Measurements from ENCODE around the gene ALKBH5. TPM values are rescaled to one million over a fixed set of nuclear protein-coding genes. Genes with fewer than 3 reads are reported as not detected.

ALKBH5 gene
- total RNA-seq, 1 donor from 2014 or later = 78.8 TPM

DNA sequence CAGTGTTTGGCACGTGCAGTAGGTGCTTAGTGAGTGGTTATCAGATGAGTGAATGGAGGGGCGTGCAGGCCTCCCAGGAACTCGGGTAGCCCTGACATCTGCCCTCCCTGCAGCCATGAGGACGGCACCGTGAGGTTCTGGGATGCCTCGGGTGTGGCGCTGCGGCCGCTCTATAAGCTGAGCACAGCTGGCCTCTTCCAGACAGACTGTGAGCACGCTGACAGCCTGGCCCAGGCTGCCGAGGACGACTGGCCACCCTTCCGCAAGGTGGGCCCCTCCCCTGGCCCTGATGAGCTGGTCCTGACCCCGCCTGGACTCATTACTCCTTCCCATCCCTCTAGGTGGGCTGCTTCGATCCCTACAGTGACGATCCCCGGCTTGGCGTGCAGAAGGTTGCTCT, 52.9 kb downstream of the ALKBH5 start:
- peaks cover 5% of the 10 kb centered on the region for H3K4me1 ChIP-seq
- no peak for DNase-seq (ENCODE audit: low spot score)
- H3K4me3 ChIP-seq = no peak overlapping the region
- no peak overlapping the region for H3K9ac ChIP-seq
- H2AFZ ChIP-seq (replicated peaks) = no peak overlapping the region
- H3K36me3 ChIP-seq = no peaks in the 10 kb centered on the region
- no peaks in the 10 kb centered on the region for H3K9me3 ChIP-seq (ENCODE audit: low read depth)
- peaks cover 23% of the 10 kb centered on the region for H3K79me2 ChIP-seq (ENCODE audit: low read depth)
- H3K27ac ChIP-seq = no peak overlapping the region
- H3K9me3 Mint-ChIP-seq = no peaks in the 10 kb centered on the region
- no peaks in the 10 kb centered on the region for H3K27me3 Mint-ChIP-seq (ENCODE audit: insufficient read depth, low read depth)
- H3K4me1 Mint-ChIP-seq = peaks cover 13% of the 10 kb centered on the region
- no peak overlapping the region for H3K4me2 ChIP-seq
- peaks cover 32% of the 10 kb centered on the region for H3K36me3 Mint-ChIP-seq
- peaks cover 30% of the 10 kb centered on the region for H4K20me1 ChIP-seq (ENCODE audit: low read depth)
- H3K4me3 Mint-ChIP-seq = no peak overlapping the region
- peaks cover 5% of the 10 kb centered on the region for H3F3A ChIP-seq (ENCODE audit: low read depth)
- H3K27me3 ChIP-seq = no peaks in the 10 kb centered on the region
- TF ChIP-seq EZH2 (IDR thresholded peaks at IDR 0.05) = no peak
- TF ChIP-seq CTCF (IDR thresholded peaks at IDR 0.05) = no peak
- no peak for TF ChIP-seq EZH2phosphoT487 (IDR thresholded peaks at IDR 0.05)
- no peak overlapping the region for H3K27ac Mint-ChIP-seq

GRCh38 chr17:18237461-18237860, 53.8 kb downstream of the ALKBH5 start:
- H2AFZ ChIP-seq (replicated peaks) = no peak overlapping the region

GRCh38 chr17:18238299-18238698, 54.7 kb downstream of the ALKBH5 start:
- Histone ChIP-seq H3K4me3 (no peak overlapping the region), H3K4me1 (no peaks in the 10 kb centered on the region), H3K27me3 (no peaks in the 10 kb centered on the region), H3K79me2 (ENCODE audit: low read depth) (peaks cover 5% of the 10 kb centered on the region), H4K20me1 (ENCODE audit: low read depth) (peaks cover 15% of the 10 kb centered on the region), H2AFZ (replicated peaks) (no peak overlapping the region), H3K9ac (no peak overlapping the region), H3K4me2 (no peak overlapping the region), H3K36me3 (no peaks in the 10 kb centered on the region), H3K9me3 (ENCODE audit: low read depth) (no peaks in the 10 kb centered on the region), H3F3A (ENCODE audit: low read depth) (no peaks in the 10 kb centered on the region), H3K27ac (no peak overlapping the region)
- TF ChIP-seq EZH2phosphoT487 (IDR thresholded peaks at IDR 0.05) = no peak
- TF ChIP-seq EZH2 (IDR thresholded peaks at IDR 0.05) = no peak
- no peak for TF ChIP-seq CTCF (IDR thresholded peaks at IDR 0.05)
- no peak for DNase-seq (ENCODE audit: low spot score)
- no peak overlapping the region for H3K27ac Mint-ChIP-seq
- no peak overlapping the region for H3K4me3 Mint-ChIP-seq
- H3K9me3 Mint-ChIP-seq = no peaks in the 10 kb centered on the region
- no peaks in the 10 kb centered on the region for H3K27me3 Mint-ChIP-seq (ENCODE audit: insufficient read depth, low read depth)
- H3K4me1 Mint-ChIP-seq = no peaks in the 10 kb centered on the region
- H3K36me3 Mint-ChIP-seq = peaks cover 34% of the 10 kb centered on the region

More at GRCh38 chr17:18237461-18237860, 53.8 kb downstream of the ALKBH5 start:
- H3K4me3 ChIP-seq = no peak overlapping the region
- no peak for DNase-seq (ENCODE audit: low spot score)
- TF ChIP-seq EZH2 (IDR thresholded peaks at IDR 0.05) = no peak
- TF ChIP-seq CTCF (IDR thresholded peaks at IDR 0.05) = no peak
- no peak for TF ChIP-seq EZH2phosphoT487 (IDR thresholded peaks at IDR 0.05)
- H3K79me2 ChIP-seq (ENCODE audit: low read depth) = peaks cover 13% of the 10 kb centered on the region
- H3K9me3 ChIP-seq (ENCODE audit: low read depth) = no peaks in the 10 kb centered on the region
- Mint-ChIP-seq H3K27ac (no peak overlapping the region), H3K9me3 (no peaks in the 10 kb centered on the region), H3K36me3 (peaks cover 32% of the 10 kb centered on the region), H3K4me1 (peaks cover 3% of the 10 kb centered on the region), H3K4me3 (no peak overlapping the region), H3K27me3 (ENCODE audit: insufficient read depth, low read depth) (no peaks in the 10 kb centered on the region)
- H4K20me1 ChIP-seq (ENCODE audit: low read depth) = peaks cover 23% of the 10 kb centered on the region
- H3K36me3 ChIP-seq = no peaks in the 10 kb centered on the region
- no peak overlapping the region for H3K4me2 ChIP-seq
- H3K4me1 ChIP-seq = no peaks in the 10 kb centered on the region
- H3K27me3 ChIP-seq = no peaks in the 10 kb centered on the region
- no peak overlapping the region for H3K27ac ChIP-seq
- no peaks in the 10 kb centered on the region for H3F3A ChIP-seq (ENCODE audit: low read depth)
- no peak overlapping the region for H3K9ac ChIP-seq

Data from neural progenitor cell (in vitro differentiated cells).